MV-4-11 (cell line): Measurements from ENCODE around the gene PRDM2.
A peak's percentile ranks its signal among the peaks of the same experiment; 100 is the strongest.

Source experiments
- DNase-seq: peaks from one replicate; lab custom pipeline; 2025; lab: John Stamatoyannopoulos, UW

PRDM2 gene

GRCh38 chr1:13733711-13734110 is 33.7 kb downstream of the PRDM2 start:
- DNase-seq, result no peak

GRCh38 chr1:13735168-13735930 is 35.4 kb downstream of the PRDM2 start:
- DNase-seq, result no peak

GRCh38 chr1:13737398-13737797 is 37.4 kb downstream of the PRDM2 start:
- no peak for DNase-seq

- DNase-seq, result no peak
Observed at GRCh38 chr1:13746342-13746741, 46.4 kb downstream of the PRDM2 start.

GRCh38 chr1:13748610-13749505 is 48.9 kb downstream of the PRDM2 start:
- peak; percentile 92 for DNase-seq

GRCh38 chr1:13749543-13750341 is 49.8 kb downstream of the PRDM2 start:
- DNase-seq, result no peak

GRCh38 chr1:13751458-13751871 is 51.5 kb downstream of the PRDM2 start:
- no peak for DNase-seq

- DNase-seq, result no peak
Observed at GRCh38 chr1:13751985-13752384, 52.0 kb downstream of the PRDM2 start.

GRCh38 chr1:13752852-13753251 is 52.9 kb downstream of the PRDM2 start:
- DNase-seq, result no peak

GRCh38 chr1:13753636-13754402 is 53.8 kb downstream of the PRDM2 start:
- peak; percentile 22 for DNase-seq

- no peak for DNase-seq
Observed at GRCh38 chr1:13754510-13755103, 54.6 kb downstream of the PRDM2 start.

GRCh38 chr1:13756557-13757315 is 56.7 kb downstream of the PRDM2 start:
- DNase-seq, result no peak

- no peak for DNase-seq
Observed at GRCh38 chr1:13757693-13758092, 57.7 kb downstream of the PRDM2 start.

GRCh38 chr1:13759072-13759471 is 59.1 kb downstream of the PRDM2 start:
- DNase-seq, result no peak

- DNase-seq, result no peak
Observed at GRCh38 chr1:13760340-13760739, 60.4 kb downstream of the PRDM2 start.

GRCh38 chr1:13760921-13761320 is 60.9 kb downstream of the PRDM2 start:
- DNase-seq, result no peak

GRCh38 chr1:13761883-13762282 is 61.9 kb downstream of the PRDM2 start:
- DNase-seq, result no peak

GRCh38 chr1:13762642-13763041 is 62.7 kb downstream of the PRDM2 start:
- no peak for DNase-seq

- DNase-seq, result no peak
Observed at GRCh38 chr1:13763222-13763621, 63.2 kb downstream of the PRDM2 start.

- no peak for DNase-seq
Observed at GRCh38 chr1:13763991-13764390, 64.0 kb downstream of the PRDM2 start.
